Amniotic stem cell (primary cell): ENCODE measurements around the gene UBE3B.
A peak's percentile ranks its signal among the peaks of the same experiment; 100 is the strongest.

Experiments used
- DNase-seq: peaks from one replicate; lab custom pipeline; 2025; lab: John Stamatoyannopoulos, UW

Gene UBE3B

GRCh38 chr12:109494348-109494881 is 17.0 kb downstream of the UBE3B start:
- no peak for DNase-seq

- DNase-seq: no peak
These were observed 17.6 kb downstream of the UBE3B start for GRCh38 chr12:109495012-109495411.

DNA sequence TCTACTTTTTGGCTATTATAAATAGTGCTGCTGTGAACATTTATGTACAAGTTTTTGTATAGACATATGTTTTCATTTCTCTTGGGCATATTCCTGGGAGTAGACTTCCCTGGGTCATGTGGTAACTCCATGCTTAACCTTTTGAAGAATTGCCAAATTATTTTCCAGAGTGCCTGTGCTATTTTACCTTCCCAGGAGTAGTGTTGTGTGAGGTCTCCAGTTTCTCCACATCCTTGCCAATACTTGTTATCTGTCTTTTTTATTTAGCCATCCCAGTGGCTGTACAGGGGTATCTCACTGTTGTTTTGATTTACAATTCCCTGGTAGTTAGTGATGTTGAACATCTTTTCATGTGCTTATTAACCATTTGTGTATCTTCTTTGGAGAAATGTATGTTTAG is 18.9 kb downstream of the UBE3B start:
- no peak for DNase-seq

- DNase-seq: no peak
These were observed 20.2 kb downstream of the UBE3B start for GRCh38 chr12:109497675-109498074.

DNA sequence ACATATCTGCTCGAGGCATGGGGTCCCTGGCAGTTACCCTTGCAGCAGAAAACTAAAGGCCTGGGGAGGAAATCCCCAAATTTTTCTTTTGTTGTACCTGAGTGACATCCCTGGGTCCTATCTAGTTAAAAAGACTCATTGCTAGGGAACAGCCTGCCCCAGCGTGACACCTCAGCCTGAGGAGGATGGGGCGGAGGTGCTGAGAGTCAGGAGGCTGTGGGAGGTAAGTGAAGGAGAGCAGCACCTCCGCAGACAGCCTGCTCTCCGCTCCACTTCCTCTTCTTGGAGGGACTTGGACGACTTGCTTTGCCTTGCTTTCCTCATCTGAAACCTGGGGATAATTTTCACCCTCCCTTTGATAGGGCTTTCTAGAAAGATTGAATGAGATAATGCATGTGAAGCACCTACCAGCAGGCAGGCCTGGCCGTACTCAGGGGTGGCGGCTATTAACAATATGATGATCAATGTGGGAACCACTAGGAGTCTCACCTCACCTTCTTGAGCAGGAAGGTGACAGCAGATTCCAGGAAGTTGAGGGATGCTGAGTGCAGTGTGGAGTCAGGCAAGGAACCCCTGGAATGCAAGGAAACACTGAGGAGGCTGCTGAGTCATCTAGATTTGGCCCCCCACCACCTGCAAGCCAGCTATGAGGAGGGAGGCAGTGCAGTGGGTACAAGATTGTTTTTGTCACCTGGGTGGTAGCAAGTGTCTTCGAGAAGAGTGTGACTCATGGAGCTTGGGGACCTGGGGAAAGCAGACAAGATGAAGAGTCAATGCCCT is 23.2 kb downstream of the UBE3B start:
- DNase-seq: no peak

- DNase-seq: no peak
These were observed 23.9 kb downstream of the UBE3B start for GRCh38 chr12:109501299-109501698.

DNA sequence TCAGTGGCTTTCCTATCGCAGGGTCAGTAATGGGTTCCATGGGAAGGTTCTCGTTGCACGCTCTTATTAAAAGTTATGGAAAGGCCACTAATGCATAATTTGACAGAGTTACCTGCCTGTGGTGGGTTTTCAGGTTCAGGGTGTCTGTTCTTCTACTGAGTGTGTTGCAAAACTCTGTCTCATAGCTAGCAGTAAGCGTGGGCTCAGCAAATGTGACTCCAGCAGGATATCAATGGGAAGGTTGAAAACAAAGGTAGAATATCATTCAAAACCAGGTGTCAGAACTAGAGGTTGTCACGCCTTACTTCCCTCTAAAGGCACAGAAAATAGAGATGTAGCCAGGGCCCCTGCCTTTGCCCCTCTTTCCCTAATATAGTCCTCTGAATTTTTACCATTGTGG is 24.9 kb downstream of the UBE3B start:
- no peak for DNase-seq

DNA sequence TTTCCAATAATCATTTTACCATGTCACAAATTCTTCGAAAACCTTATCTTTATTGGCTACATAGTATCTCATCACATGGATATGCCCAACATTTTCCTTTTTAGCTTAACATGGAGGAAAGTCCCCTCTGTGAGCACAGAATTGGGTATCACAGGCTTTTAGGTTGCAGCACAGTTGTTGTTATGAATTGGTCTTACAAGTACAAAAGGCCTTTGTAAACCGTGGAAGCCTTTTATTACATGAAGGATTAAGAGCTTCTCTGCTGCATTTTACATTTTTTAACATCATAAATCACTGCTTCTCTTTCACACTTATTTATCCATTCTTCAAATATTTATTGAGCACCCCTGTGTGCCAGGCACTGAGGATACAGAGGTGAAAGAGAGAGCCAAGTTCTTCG is 26.2 kb downstream of the UBE3B start:
- DNase-seq: no peak

- DNase-seq: no peak
These were observed 26.6 kb downstream of the UBE3B start for GRCh38 chr12:109504068-109504467.

DNA sequence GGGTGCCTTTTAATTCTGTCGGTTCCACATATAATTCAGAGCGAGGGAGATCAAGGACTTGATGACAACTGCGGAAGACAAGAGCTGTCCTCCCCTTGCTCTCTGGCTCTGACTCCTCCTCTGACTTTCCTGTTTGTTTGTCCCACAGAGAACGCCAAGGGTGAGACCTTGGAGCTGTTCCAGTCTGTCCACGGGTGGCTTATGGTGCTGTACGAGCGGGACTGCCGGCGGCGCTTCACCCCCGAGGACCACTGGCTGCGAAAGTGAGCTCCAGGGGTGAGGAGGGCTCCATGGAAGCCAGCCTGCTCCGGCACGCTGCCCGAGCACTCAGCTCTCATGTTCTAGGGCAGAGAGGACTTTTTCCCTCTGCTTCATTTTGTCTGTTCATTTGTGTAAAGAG is 32.8 kb downstream of the UBE3B start:
- no peak for DNase-seq

DNA sequence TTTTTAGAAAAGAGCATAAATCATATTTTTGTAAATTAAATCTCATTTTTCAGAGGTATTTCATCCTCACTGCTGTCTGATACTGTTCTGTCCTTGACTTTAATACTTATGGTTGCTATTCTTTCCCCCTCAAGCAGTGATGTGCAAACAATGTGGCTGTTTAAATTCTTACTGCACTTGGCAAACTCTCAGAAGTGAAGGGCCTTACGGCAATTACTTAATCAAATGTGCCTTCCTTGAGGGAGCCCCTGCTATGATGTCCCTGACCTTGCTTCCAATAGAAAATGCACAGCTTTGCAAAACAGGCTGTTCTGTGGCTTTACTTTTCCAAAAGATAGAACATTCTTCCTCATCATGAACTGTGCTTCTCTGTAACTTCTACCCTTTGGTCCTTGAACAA is 35.2 kb downstream of the UBE3B start:
- no peak for DNase-seq

- DNase-seq: no peak
These were observed 35.6 kb downstream of the UBE3B start for GRCh38 chr12:109513051-109513450.

- no peak for DNase-seq
These were observed 36.5 kb downstream of the UBE3B start for GRCh38 chr12:109513977-109514376.

GRCh38 chr12:109517619-109518018 is 40.2 kb downstream of the UBE3B start:
- no peak for DNase-seq

- peak; percentile 50 for DNase-seq
These were observed 41.6 kb downstream of the UBE3B start for GRCh38 chr12:109518820-109519665.

GRCh38 chr12:109519787-109520186 is 42.4 kb downstream of the UBE3B start:
- DNase-seq: no peak

GRCh38 chr12:109521831-109522230 is 44.4 kb downstream of the UBE3B start:
- DNase-seq: no peak

DNA sequence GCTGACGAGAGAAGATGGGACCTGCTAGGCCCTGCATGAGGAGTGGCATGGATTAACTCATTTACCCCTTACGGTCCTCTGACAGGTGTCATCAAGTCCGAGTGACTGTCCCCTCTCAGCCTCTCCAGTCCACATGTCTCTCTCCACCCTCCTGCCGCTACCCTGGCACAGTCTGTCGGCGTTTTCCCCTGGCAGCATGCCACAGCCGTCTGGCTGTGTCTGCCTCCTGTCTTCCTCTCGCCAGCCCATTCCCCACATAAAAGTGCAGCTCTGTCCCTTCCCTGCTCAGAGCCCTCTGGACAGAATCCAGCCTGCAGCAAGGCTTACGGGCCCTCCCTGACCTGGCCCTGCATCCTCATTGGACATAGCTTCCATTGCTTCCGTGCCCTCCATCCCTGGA is 45.6 kb downstream of the UBE3B start:
- no peak for DNase-seq

DNA sequence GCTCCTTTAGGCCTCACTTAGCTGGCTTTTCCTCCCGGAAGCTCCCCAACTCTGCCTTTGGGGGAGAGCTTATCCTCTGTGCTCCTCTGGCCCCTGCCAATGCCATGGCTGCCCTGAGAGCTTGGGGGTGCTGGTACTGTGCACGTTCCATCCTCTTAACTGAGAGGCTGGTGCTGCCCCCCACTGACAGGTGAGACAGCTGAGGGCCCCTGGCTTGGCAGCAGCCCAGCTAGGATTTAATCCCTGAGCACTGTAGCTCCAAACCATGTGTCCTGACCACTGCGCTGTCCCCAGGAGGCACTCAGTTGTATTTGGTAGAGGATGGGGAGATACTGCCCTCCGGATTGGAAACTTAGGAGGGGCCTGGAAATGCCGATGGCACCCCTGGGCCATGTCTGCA is 46.1 kb downstream of the UBE3B start:
- DNase-seq: no peak

GRCh38 chr12:109524466-109525278 is 47.2 kb downstream of the UBE3B start:
- DNase-seq: no peak

DNA sequence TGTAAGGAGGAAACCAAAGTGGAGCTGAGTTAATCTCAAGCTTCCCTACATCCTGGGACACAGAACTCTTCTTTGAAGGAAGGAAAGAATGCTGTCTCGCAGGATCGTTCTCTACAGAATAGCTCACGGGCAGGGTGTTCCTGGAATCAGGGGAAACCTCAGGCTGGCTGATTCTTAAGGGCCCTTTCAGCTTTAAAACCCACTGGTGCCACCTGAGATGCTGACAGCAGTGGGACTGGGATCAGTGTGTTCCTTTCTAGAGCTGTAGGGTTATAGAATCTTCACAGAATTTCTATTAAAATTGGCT is 47.8 kb downstream of the UBE3B start:
- no peak for DNase-seq

DNA sequence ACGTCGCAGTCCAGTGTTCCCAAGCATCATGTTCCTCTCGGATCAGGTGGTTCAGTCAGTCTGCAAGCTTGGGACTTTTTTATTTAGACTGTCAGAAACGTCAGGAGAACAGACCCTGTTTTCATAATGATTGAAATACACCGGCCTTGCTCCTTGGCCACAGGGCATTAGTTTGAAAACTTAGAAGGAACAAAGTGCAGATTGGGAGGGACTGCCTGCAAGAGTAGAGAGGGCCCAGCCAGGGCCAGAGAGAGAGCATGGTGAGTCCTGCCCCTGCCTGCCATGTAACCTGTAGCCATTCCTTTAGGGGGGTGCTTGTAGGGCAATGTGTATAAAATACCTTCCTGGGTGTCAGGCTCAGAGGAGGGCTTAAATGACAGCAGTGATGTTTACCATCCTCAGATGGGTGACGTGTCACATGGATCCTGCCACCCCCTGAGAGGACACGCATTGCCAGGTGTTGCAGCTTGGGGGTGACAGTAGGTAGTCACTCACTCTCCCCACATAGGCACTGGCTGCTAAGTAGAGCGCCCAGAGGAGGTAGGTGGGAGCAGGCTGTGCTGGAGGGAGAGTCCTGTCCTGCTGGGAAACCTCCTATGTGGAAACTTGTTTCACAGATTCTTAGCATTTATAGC is 50.2 kb downstream of the UBE3B start:
- no peak for DNase-seq
